Lung (tissue), 12 donors: ENCODE results near the gene PLCB4. TPM values are rescaled to one million over a fixed set of nuclear protein-coding genes. Genes with fewer than 3 reads are reported as not detected.

ENCODE experiments used
- ATAC-seq: fragments of 200-7000 bp; cut with Tn5 transposase; one replicate; pipeline ENCODE4 v1.9.1; 2020; ENCODE audit warnings: moderate number of reproducible peaks; ENCODE audit not compliant: insufficient read depth, low FRiP score
- DNase-seq, 3 donors: peaks; one replicate each; pipeline ENCODE4 v3.0.0-alpha.2; 2013 to 2017
- H3K27ac ChIP-seq, 2 donors: one replicate each; pipeline ENCODE4 v1.5.1; 2013; ENCODE audit warnings: mild to moderate bottlenecking in 2 of 2, moderate library complexity in 2 of 2, control low read depth in 1 of 2, inconsistent platforms in 1 of 2, low read depth in 1 of 2, low read length in 1 of 2
- H3K27me3 ChIP-seq, 3 donors: one replicate each; pipeline ENCODE4 v1.5.1; 2013; ENCODE audit warnings: low read length in 2 of 3; ENCODE audit not compliant: control insufficient read depth in 3 of 3, insufficient read depth in 3 of 3
- H3K36me3 ChIP-seq, 4 donors: one replicate each; pipeline ENCODE4 v1.5.1; 2013; ENCODE audit warnings: low read length in 4 of 4, mild to moderate bottlenecking in 1 of 4, moderate library complexity in 1 of 4; ENCODE audit not compliant: control insufficient read depth in 4 of 4, insufficient read depth in 4 of 4
- H3K4me1 ChIP-seq, 5 donors: one replicate each; pipeline ENCODE4 v1.5.1; 2013; ENCODE audit warnings: low read length in 5 of 5, mild to moderate bottlenecking in 2 of 5, moderate library complexity in 1 of 5; ENCODE audit not compliant: control insufficient read depth in 5 of 5, insufficient read depth in 5 of 5
- H3K4me3 ChIP-seq: one replicate; pipeline ENCODE4 v1.5.1; 2013; ENCODE audit warnings: mild to moderate bottlenecking, control low read depth, moderate library complexity
- H3K9ac ChIP-seq, 2 donors: one replicate each; pipeline ENCODE4 v1.5.1; 2013; ENCODE audit warnings: low read length in 2 of 2, control low read depth in 1 of 2; ENCODE audit not compliant: insufficient read depth in 1 of 2
- H3K9me3 ChIP-seq, 4 donors: one replicate each; pipeline ENCODE4 v1.5.1; 2013; ENCODE audit warnings: low read length in 3 of 4, mild to moderate bottlenecking in 1 of 4, moderate library complexity in 1 of 4; ENCODE audit not compliant: control insufficient read depth in 4 of 4, insufficient read depth in 3 of 4
- CTCF ChIP-seq: IDR thresholded peaks from 2 replicates; pipeline ENCODE4 v1.5.1; 2012; ENCODE audit warnings: mild to moderate bottlenecking; ENCODE audit errors: control extremely low read depth, extremely low read depth
- WGBS, 2 donors: extraction: QIAGEN DNeasy Blood & Tissue Kit; methylation state at CpG; one replicate each; pipeline ENCODE4 v1.1.7; 2013; 5-methylcytosine and 5-hydroxymethylcytosine counted together
- polyA plus RNA-seq, 2 donors: library from polyadenylated mRNA; stranded (reverse); fragments of 200-250 nt; gene quantifications; one replicate each; pipeline ENCODE4 v1.2.1, GENCODE V29; 2013
- total RNA-seq, 2 donors: library from RNA; depleted of rRNA in 1 of 2; stranded (reverse); fragments of >200 nt in 1 of 2; gene quantifications; one replicate each; pipeline ENCODE4 v1.2.1, GENCODE V29; 2014 to 2021
- donor health status: control.
- donor health status: control.
- donor health status: Bipolar disorder and iron deficiency.
- donor health status: healthy.
- donor health status: DM: yes; HTN: yes; CAD: no.

PLCB4 gene
- total and polyA plus RNA-seq, 4 donors, result 2.1 to 18.6 (median 5.6) TPM

GRCh38 chr20:9021699-9022098 is 47.2 kb upstream of the PLCB4 start:
- Histone ChIP-seq H3K4me1 (no peaks in the 10 kb centered on the region), H3K27me3 (no peaks in the 10 kb centered on the region), H3K36me3 (no peaks in the 10 kb centered on the region), H3K9me3 (no peaks in the 10 kb centered on the region), H3K4me3 (no peak overlapping the region), H3K27ac (no peak overlapping the region), H3K9ac (no peak overlapping the region)
- WGBS, 2 donors, result 74 to 76% methylated on average over 2 of the region's 2 CpGs
- no peak for TF ChIP-seq CTCF
- ATAC-seq, result no peak
- peak in 2 of 3 donors; percentile 21 to 24 for DNase-seq

GRCh38 chr20:9022376-9022775 is 46.5 kb upstream of the PLCB4 start:
- no peaks in the 10 kb centered on the region for H3K27me3 ChIP-seq
- H3K9ac ChIP-seq, result no peak overlapping the region
- no peaks in the 10 kb centered on the region for H3K36me3 ChIP-seq
- ATAC-seq (no peak), DNase-seq (no peak)
- TF ChIP-seq CTCF, result no peak
- H3K4me1 ChIP-seq, result no peaks in the 10 kb centered on the region
- H3K4me3 ChIP-seq, result no peak overlapping the region
- H3K9me3 ChIP-seq, result no peaks in the 10 kb centered on the region
- no peak overlapping the region for H3K27ac ChIP-seq
- 92 to 94% methylated on average over 2 of the region's 2 CpGs for WGBS, 2 donors

GRCh38 chr20:9024606-9025005 is 44.3 kb upstream of the PLCB4 start:
- Histone ChIP-seq H3K9ac (no peak overlapping the region), H3K27me3 (no peaks in the 10 kb centered on the region), H3K36me3 (no peaks in the 10 kb centered on the region), H3K27ac (no peak overlapping the region), H3K9me3 (no peaks in the 10 kb centered on the region), H3K4me3 (no peak overlapping the region), H3K4me1 (no peaks in the 10 kb centered on the region)
- TF ChIP-seq CTCF, result no peak
- DNase-seq, result no peak
- ATAC-seq, result no peak
- 95% methylated on average over 4 of the region's 4 CpGs for WGBS, 2 donors

DNA sequence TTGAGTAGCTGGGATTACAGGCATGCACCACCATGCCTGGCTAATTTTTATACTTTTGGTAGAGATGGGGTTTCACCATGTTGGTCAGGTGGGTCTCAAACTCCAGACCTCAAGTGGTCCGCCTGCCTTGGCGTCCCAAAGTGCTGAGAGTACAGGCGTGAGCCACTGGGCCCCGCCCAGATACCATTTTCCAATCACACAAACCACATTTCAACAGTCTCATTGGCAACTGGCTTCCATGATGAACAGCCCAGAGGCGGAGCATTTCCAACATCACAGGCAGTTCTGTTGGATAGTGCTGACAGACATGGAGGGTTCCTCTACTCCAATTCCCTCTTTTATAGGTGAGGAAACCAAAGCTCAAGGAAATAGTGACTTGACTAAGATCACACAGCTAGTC is 43.9 kb upstream of the PLCB4 start:
- ATAC-seq (no peak), DNase-seq (no peak)
- Histone ChIP-seq H3K36me3 (no peaks in the 10 kb centered on the region), H3K4me1 (no peaks in the 10 kb centered on the region), H3K27me3 (no peaks in the 10 kb centered on the region), H3K9ac (no peak overlapping the region), H3K27ac (no peak overlapping the region), H3K9me3 (no peaks in the 10 kb centered on the region), H3K4me3 (no peak overlapping the region)
- TF ChIP-seq CTCF, result no peak
- WGBS, 2 donors, result 95% methylated on average over 5 of the region's 5 CpGs
